H1 (cell line): ENCODE measurements around the gene YIPF1. TPM values are rescaled to one million over a fixed set of nuclear protein-coding genes. Genes with fewer than 3 reads are reported as not detected.
"Not testable (repeated sequence)": the region's sequence is repeated elsewhere in the genome, so short reads cannot be mapped to it uniquely, and the experiment has no call there.

Experiments
- CTCF ChIA-PET: fragments of 300-600 bp; sonication (Branson Sonifier 250); formaldehyde crosslinking; loops from one replicate; lab custom pipeline; 2021; ENCODE audit not compliant: partially characterized antibody; lab: Charles Lee
- POLR2A ChIA-PET: fragments of 300-600 bp; sonication (Branson Sonifier 250); formaldehyde crosslinking; loops from one replicate; lab custom pipeline; 2021; ENCODE audit warnings: inconsistent platforms; ENCODE audit not compliant: partially characterized antibody; lab: Charles Lee
- DNase-seq, 2 experiments: peaks; one replicate each; pipeline versions ENCODE4 v3.0.0 to v3.0.0-alpha.2; 2010 to 2022; ENCODE audit warnings: low spot score in 2 of 2, low read depth in 1 of 2, mixed read lengths in 1 of 2
- FAIRE-seq: peaks from 2 replicates; lab custom pipeline; 2011; peaks lifted over from hg19 to GRCh38; lab: Jason Lieb, UNC
- H2AFZ ChIP-seq: 2 replicates; pipeline ENCODE4 v1.8.1; 2012; ENCODE audit warnings: low read length, inconsistent platforms
- H2AK5ac ChIP-seq: 2 replicates; pipeline ENCODE4 v1.6.1; 2013; ENCODE audit warnings: low read depth, low read length
- H2BK120ac ChIP-seq: replicated peaks from 2 replicates; pipeline ENCODE3; 2013; ENCODE audit warnings: low read depth, low read length, inconsistent platforms
- H2BK12ac ChIP-seq: 2 replicates; pipeline ENCODE4 v1.6.1; 2013; ENCODE audit warnings: low read depth, low read length
- H2BK15ac ChIP-seq: 2 replicates; pipeline ENCODE4 v1.6.1; 2013; ENCODE audit warnings: low read length
- H2BK20ac ChIP-seq: 2 replicates; pipeline ENCODE4 v1.6.1; 2013; ENCODE audit warnings: low read length
- H2BK5ac ChIP-seq: 2 replicates; pipeline ENCODE4 v1.6.1; 2013; ENCODE audit warnings: low read depth, low read length
- H3K14ac ChIP-seq: 2 replicates; pipeline ENCODE4 v1.6.1; 2013; ENCODE audit warnings: inconsistent platforms; ENCODE audit not compliant: insufficient read length
- H3K18ac ChIP-seq: 2 replicates; pipeline ENCODE4 v1.6.1; 2013; ENCODE audit warnings: low read length; ENCODE audit errors: extremely low read depth
- H3K23ac ChIP-seq: 2 replicates; pipeline ENCODE4 v1.6.1; 2013; ENCODE audit warnings: inconsistent platforms; ENCODE audit not compliant: insufficient read length
- H3K23me2 ChIP-seq: 2 replicates; pipeline ENCODE4 v1.6.1; 2013; ENCODE audit warnings: low read depth, low read length
- H3K27ac ChIP-seq: 2 replicates; pipeline ENCODE4 v1.6.1; 2011; ENCODE audit warnings: low read depth, low read length, inconsistent platforms
- H3K27me3 ChIP-seq, 4 experiments: replicated peaks in 1 of 4; 1 replicate in 1 of 4; 2 replicates in 3 of 4; pipeline versions ENCODE4 v1.6.1 to v1.8.1; 2011 to 2013; ENCODE audit warnings: low read length in 3 of 4, mild to moderate bottlenecking in 3 of 4, inconsistent platforms in 2 of 4, mixed read lengths in 2 of 4, moderate library complexity in 1 of 4; ENCODE audit not compliant: control insufficient read depth in 3 of 4, insufficient read depth in 3 of 4; ENCODE audit errors: extremely low read depth in 1 of 4
- H3K36me3 ChIP-seq, 4 experiments: 2 replicates each; pipeline versions ENCODE4 v1.6.1 to v1.8.1; 2011 to 2013; ENCODE audit warnings: mild to moderate bottlenecking in 4 of 4, low read length in 3 of 4, moderate library complexity in 2 of 4, control low read depth in 1 of 4, inconsistent platforms in 1 of 4; ENCODE audit not compliant: insufficient read depth in 4 of 4, control insufficient read depth in 2 of 4
- H3K4ac ChIP-seq: replicated peaks from 2 replicates; pipeline ENCODE3; 2013; ENCODE audit warnings: low read length, low read depth, mixed read lengths, inconsistent platforms; ENCODE audit not compliant: insufficient read length
- H3K4me1 ChIP-seq, 4 experiments: replicated peaks in 1 of 4; 1 replicate in 1 of 4; 2 replicates in 3 of 4; pipeline versions ENCODE4 v1.6.1 to v1.8.1; 2011 to 2013; ENCODE audit warnings: low read length in 3 of 4, inconsistent platforms in 2 of 4, mixed read lengths in 1 of 4; ENCODE audit not compliant: insufficient read depth in 4 of 4, control insufficient read depth in 3 of 4
- H3K4me2 ChIP-seq, 2 experiments: 2 replicates each; pipeline versions ENCODE4 v1.6.1 to v1.8.1; 2011 to 2013; ENCODE audit warnings: low read depth in 2 of 2, low read length in 2 of 2, control low read depth in 1 of 2, inconsistent platforms in 1 of 2, mild to moderate bottlenecking in 1 of 2; ENCODE audit not compliant: insufficient read depth in 1 of 2
- H3K4me3 ChIP-seq, 4 experiments: fragments of 200-600, 300-600 bp in 1 of 4; sonication (generic), shearing (Covaris generic), sonication (Bioruptor Twin) in 1 of 4; 2 replicates each; pipeline versions ENCODE4 v1.5.1 to v1.8.1; 2011 to 2016; ENCODE audit warnings: low read length in 4 of 4, low read depth in 3 of 4, control low read depth in 2 of 4, inconsistent platforms in 2 of 4, mild to moderate bottlenecking in 2 of 4, mixed read lengths in 1 of 4, moderate library complexity in 1 of 4; ENCODE audit not compliant: insufficient read depth in 2 of 4; ENCODE audit errors: extremely low read depth in 1 of 4
- H3K56ac ChIP-seq: replicated peaks from 2 replicates; pipeline ENCODE3; 2013; ENCODE audit warnings: low read depth, mild to moderate bottlenecking, mixed read lengths, low read length, inconsistent platforms; ENCODE audit not compliant: insufficient read length
- H3K79me1 ChIP-seq: 2 replicates; pipeline ENCODE4 v1.6.1; 2013; ENCODE audit warnings: low read depth, low read length, control low read depth
- H3K79me2 ChIP-seq, 2 experiments: 2 replicates each; pipeline versions ENCODE4 v1.6.1 to v1.8.1; 2012 to 2013; ENCODE audit warnings: low read length in 2 of 2, mild to moderate bottlenecking in 2 of 2, inconsistent platforms in 1 of 2; ENCODE audit not compliant: insufficient read depth in 2 of 2, control insufficient read depth in 1 of 2
- H3K9ac ChIP-seq, 4 experiments: replicated peaks in 1 of 4; 1 replicate in 1 of 4; 2 replicates in 3 of 4; pipeline versions ENCODE4 v1.6.1 to v1.8.1; 2011 to 2013; ENCODE audit warnings: low read depth in 3 of 4, low read length in 3 of 4, control low read depth in 2 of 4, mild to moderate bottlenecking in 2 of 4, moderate library complexity in 2 of 4, inconsistent platforms in 1 of 4; ENCODE audit errors: extremely low read depth in 1 of 4
- H3K9me3 ChIP-seq, 2 experiments: 2 replicates each; pipeline versions ENCODE4 v1.6.1 to v1.8.1; 2012 to 2013; ENCODE audit warnings: mild to moderate bottlenecking in 2 of 2, moderate library complexity in 2 of 2, control low read depth in 1 of 2, inconsistent platforms in 1 of 2, low read depth in 1 of 2, low read length in 1 of 2, mixed read lengths in 1 of 2; ENCODE audit not compliant: insufficient read depth in 2 of 2
- H4K20me1 ChIP-seq, 2 experiments: replicated peaks in 1 of 2; 2 replicates each; pipeline versions ENCODE3 to v1.8.1; 2011 to 2013; ENCODE audit warnings: inconsistent platforms in 2 of 2, low read length in 2 of 2, mild to moderate bottlenecking in 1 of 2; ENCODE audit not compliant: insufficient read depth in 2 of 2, control insufficient read depth in 1 of 2
- H4K5ac ChIP-seq: 2 replicates; pipeline ENCODE4 v1.6.1; 2013; ENCODE audit warnings: low read length, low read depth, mixed read lengths, inconsistent platforms; ENCODE audit not compliant: insufficient read length
- H4K8ac ChIP-seq: 2 replicates; pipeline ENCODE4 v1.8.0; 2013; ENCODE audit warnings: mild to moderate bottlenecking, moderate library complexity, low read length, inconsistent platforms; ENCODE audit not compliant: insufficient read depth; ENCODE audit errors: extremely low read depth
- H4K91ac ChIP-seq: replicated peaks from 2 replicates; pipeline ENCODE3; 2013; ENCODE audit warnings: low read length, mixed read lengths, inconsistent platforms; ENCODE audit not compliant: insufficient read length
- WGBS, 2 experiments: shearing (Covaris generic) in 1 of 2; methylation state at CpG; one replicate each; pipeline versions ENCODE4 v1.1.6 to v1.1.7; 2013 to 2015; ENCODE audit warnings: low lambda C conversion rate in 2 of 2, mixed read lengths in 2 of 2, inconsistent platforms in 1 of 2, low coverage in 1 of 2, missing lambda C conversion rate in 1 of 2; ENCODE audit not compliant: insufficient replicate concordance in 2 of 2, insufficient coverage in 1 of 2, insufficient read length in 1 of 2; ENCODE audit errors: extremely low coverage in 1 of 2, missing lambda C conversion rate in 1 of 2; 5-methylcytosine and 5-hydroxymethylcytosine counted together
- polyA plus RNA-seq, 7 experiments: library from polyadenylated mRNA; depleted of rRNA in 3 of 7; stranded (reverse) in 5 of 7; unstranded in 2 of 7; fragments of >200 nt in 5 of 7; fragments of 200-250 nt in 2 of 7; gene quantifications; 1 replicate in 5 of 7; 2 replicates in 1 of 7; 4 replicates in 1 of 7; pipeline versions ENCODE4 v1.2.1 to v1.2.3, GENCODE V29; 2011 to 2013; ENCODE audit warnings: missing spikeins in 2 of 7, mixed read lengths in 2 of 7
- total RNA-seq: library from RNA; stranded (reverse); fragmentation: NEBNext Ultra II Directional; extraction: Animal tissue kit (Norgen Biotek cat#: 25700); gene quantifications from 2 replicates; pipeline ENCODE4 v1.2.1, GENCODE V29; 2021

Gene YIPF1
- total and polyA plus RNA-seq, 2 of the 8 experiments (the other 6 are each of a cell fraction or from before 2014, with no cell fraction given): 31.8 to 53.7 TPM

GRCh38 chr1:53883600-53883999 is 6.0 kb downstream of the YIPF1 start:
- 94% methylated on average over 6 of the region's 6 CpGs; no CpG with 5 or more reads in 1 of the 2 experiments for WGBS, 2 experiments
- not testable (repeated sequence) for H2AK5ac ChIP-seq, H3K18ac ChIP-seq, H3K4me2 ChIP-seq, H3K9ac ChIP-seq, H3K4ac ChIP-seq, H3K79me1 ChIP-seq, H2BK5ac ChIP-seq, H3K23me2 ChIP-seq, H4K5ac ChIP-seq, H3K4me1 ChIP-seq, H3K23ac ChIP-seq, H2BK15ac ChIP-seq, H3K27ac ChIP-seq, H2BK20ac ChIP-seq, H3K56ac ChIP-seq, H3K79me2 ChIP-seq, H3K14ac ChIP-seq, DNase-seq, H2BK120ac ChIP-seq, H2AFZ ChIP-seq, H4K20me1 ChIP-seq, H2BK12ac ChIP-seq, H3K4me3 ChIP-seq, H4K91ac ChIP-seq, H3K9me3 ChIP-seq, FAIRE-seq, H4K8ac ChIP-seq, H3K27me3 ChIP-seq
- ChIA-PET CTCF (interaction anchor here (1.6 to 6.8 kb wide), 3 partner anchors 22 to 76 kb away, joined by 12 to 112 read pairs (median 13); no protein-coding TSS in a partner anchor), POLR2A (interaction anchor here (1.4 kb wide), 1 partner anchor 64 kb away, joined by 4 read pairs; no protein-coding TSS in a partner anchor)
- H3K36me3 ChIP-seq: peaks cover 0 to 10% (median 6%) of the 10 kb centered on the region in 4 experiments; a peak in 5 of 8 replicates

DNA sequence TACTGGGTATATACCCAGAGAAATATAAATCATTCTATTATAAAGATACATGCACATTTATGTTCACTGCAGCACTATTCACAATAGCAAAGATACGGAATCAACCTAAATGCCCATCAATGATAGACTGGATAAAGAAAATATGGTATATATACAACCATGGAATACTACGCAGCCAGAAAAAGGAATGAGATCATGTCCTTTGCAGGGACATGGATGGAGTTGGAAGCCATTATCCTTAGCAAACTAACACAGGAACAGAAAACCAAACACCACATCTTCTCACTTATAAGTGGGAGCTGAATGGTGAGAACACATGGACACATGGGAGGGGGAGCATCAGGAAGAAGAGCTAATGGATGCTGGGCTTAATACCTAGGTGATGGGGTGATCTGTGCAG is 7.7 kb downstream of the YIPF1 start:
- H3K4me1 ChIP-seq, H3K18ac ChIP-seq, H2BK12ac ChIP-seq, H3K79me1 ChIP-seq, H2BK15ac ChIP-seq, H3K4me3 ChIP-seq, H4K5ac ChIP-seq, H2AK5ac ChIP-seq, H3K9me3 ChIP-seq, DNase-seq, H4K8ac ChIP-seq, H2AFZ ChIP-seq, H3K27me3 ChIP-seq, H3K23me2 ChIP-seq, H3K14ac ChIP-seq, H2BK120ac ChIP-seq, H3K4me2 ChIP-seq, H3K4ac ChIP-seq, POLR2A ChIA-PET, H3K56ac ChIP-seq, H2BK20ac ChIP-seq, H3K79me2 ChIP-seq, H4K20me1 ChIP-seq, H3K27ac ChIP-seq, H2BK5ac ChIP-seq, H4K91ac ChIP-seq, H3K23ac ChIP-seq, FAIRE-seq, H3K9ac ChIP-seq: not testable (repeated sequence)
- CTCF ChIA-PET: interaction anchor here (1.9 to 6.8 kb wide), 3 partner anchors 11 to 69 kb away, joined by 8 to 112 read pairs (median 12); no protein-coding TSS in a partner anchor
- H3K36me3 ChIP-seq: peaks cover 0 to 21% (median 8%) of the 10 kb centered on the region in 4 experiments; a peak in 5 of 8 replicates
- WGBS, 2 experiments: 85% methylated on average over 2 of the region's 2 CpGs; no CpG with 5 or more reads in 1 of the 2 experiments
